ELR (cell line): ENCODE results near the gene HOXA9.
A peak's percentile ranks its signal among the peaks of the same experiment; 100 is the strongest.

ENCODE experiments used
- DNase-seq: peaks from one replicate; pipeline ENCODE4 v3.0.0-alpha.2; 2015; ENCODE audit warnings: low read depth

The HOXA9 gene

DNA sequence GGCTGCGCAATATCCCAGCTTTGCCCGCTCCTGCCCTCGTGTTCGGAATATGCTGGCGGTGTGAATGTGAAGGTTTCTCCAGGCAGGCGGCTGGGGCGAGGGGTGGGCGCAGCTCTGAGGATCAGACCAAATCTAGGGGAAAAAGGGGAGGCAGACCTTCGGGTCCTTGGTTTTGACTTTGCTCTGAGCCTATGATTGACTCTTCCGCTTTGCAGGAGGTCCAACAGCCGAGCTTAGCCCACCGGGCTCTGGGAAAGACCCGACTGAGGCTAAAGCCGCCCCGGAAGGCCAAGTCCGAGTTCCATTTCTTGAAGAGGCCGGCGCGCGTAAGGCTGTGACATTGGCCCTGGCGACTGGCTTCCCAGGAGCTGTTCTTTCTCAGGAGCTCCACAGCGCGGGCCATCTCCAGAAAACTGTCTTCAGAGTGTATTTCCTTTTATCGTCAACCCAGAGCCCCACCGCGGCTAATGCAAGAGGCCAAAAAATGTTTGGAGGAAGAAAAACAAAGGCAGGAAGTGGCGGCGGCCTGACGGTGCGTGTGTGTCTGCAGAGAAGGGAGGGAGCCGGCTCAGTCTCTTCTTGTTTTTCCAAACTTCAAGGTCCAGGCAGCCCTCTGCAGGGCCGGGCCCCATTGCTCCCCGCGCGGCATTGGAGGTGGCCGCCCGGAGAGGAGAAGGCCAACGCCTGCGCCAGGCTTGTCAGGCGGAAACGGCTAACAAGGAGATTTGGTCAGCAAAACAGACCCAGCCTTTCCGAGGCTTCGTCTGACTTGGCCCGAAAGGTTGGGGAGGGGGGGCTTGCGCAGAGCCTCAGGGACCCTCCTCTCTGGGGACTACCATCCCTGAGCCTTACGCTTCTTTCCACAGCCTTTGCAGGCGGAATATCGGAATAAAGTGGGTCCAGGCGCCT lies 23.3 kb upstream of the HOXA9 start:
- peak; percentile 73 for DNase-seq

DNA sequence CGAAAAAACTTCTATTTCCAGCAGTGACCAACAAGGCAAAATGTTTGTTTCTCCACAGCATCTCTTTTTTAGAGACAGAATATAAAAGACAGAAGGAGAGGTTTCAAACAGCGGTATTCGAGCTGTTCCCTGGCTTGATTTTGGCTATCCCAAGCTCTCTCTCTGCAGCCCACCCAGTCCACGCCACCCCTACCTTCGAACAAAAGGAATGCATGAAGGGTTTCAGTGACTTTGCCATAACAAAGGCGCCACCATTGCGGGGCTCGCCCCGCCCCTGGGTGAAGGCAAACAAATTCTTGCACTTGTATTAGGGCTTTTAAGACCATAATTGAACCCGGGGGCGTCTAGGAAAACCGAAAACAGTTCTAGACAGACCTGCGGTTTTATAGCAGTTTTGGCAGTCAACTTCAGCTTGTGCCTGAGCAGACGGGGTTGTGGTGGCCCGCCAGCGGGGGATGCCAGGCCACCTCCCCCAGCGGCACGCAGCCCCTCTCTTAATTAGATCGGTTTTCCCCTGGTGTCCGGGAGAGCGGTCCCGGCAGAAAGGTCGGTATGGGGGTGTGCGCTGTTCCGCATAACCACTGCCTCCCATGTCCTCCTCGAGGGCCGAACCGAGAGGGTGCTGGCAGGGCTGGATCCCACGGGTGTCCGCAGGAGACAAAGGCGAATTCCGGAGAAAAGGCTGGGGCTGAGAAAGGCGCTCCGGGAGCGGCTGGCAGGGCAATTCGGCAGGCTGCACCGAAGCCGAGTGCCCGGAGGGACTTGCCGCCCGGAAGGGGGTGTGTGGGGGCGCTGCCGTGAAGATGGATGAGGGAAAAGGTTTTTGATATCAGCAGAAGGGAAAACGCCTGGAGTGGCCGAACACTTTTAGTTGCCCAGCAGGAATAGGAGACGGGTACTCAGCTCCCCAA lies 22.4 kb upstream of the HOXA9 start:
- peak; percentile 59 for DNase-seq

DNA sequence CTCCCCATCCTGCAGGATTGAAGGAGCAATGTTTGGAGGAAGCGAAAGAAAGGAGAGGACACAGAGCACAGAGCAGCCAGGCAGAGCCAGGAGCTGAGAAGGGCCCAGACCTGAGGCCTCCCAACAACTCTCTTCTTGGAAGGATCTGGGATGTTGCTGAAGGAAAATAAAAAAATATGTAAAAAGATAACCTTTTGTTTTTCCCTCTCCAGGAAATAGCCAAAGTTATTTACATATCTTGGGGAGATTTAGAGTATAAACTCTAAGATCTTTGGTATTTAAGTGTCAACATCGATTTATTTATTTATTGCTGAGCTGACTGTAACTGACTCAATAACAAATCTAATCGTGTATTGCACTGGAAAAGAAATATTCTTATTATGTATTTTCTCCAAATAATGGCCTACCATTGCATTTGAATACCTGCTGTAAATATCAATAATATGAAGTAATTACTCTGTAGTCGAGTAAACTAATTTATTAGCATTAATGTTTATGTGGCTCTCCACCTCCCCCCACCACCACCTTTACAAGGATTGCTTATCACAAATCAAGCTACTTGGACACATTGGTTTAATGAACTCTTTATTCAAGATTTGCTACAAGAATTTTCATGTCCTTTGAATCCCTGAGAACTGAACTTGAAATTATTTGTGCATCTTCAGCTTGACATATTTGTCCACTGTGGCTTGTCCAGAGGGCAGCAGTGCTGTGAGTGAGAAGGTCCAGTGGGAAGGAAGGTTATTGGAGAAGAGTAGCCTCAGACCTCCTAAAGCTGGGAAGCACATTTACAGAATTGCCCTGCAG lies 21.5 kb upstream of the HOXA9 start:
- DNase-seq: peak; percentile 65

DNA sequence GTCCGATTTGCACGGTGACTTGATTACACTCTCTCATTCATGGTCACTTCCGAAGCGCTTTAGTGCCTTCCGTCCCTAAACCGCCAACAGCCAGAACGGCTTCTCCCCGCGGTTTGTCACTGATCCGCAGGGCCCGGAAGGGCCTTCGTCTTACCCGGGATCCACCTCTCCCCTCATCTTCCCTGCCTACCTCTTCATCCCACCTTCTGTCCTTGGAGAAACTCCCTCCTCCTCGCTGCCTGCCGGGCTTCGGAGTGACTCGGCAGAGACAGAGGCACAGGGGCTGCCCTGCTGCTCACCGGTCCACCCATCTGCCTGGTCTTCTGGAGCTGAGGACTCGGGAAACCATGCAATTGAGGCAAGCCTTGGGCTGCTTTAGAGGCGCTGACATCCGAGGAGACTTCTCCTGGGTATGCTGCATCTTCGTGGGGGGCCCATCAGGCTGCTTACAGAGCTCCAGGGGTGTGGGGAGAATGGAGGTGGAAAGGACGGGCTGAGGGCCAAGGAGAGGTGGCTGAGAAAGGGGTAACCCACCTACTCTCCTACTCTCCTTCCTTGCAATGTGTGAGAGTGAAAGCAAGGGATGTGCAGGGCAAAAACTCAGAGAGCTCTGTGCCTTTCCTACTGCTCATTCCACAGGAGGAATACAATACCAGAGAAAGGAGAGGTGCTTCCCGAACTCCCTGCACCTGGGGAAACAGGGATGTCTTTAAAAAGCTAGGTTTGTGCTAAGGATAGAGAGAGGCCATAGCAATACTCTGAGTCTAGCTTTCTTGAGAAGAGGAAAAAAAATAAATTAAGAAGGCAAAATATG lies 20.7 kb upstream of the HOXA9 start:
- DNase-seq: peak; percentile 70

DNA sequence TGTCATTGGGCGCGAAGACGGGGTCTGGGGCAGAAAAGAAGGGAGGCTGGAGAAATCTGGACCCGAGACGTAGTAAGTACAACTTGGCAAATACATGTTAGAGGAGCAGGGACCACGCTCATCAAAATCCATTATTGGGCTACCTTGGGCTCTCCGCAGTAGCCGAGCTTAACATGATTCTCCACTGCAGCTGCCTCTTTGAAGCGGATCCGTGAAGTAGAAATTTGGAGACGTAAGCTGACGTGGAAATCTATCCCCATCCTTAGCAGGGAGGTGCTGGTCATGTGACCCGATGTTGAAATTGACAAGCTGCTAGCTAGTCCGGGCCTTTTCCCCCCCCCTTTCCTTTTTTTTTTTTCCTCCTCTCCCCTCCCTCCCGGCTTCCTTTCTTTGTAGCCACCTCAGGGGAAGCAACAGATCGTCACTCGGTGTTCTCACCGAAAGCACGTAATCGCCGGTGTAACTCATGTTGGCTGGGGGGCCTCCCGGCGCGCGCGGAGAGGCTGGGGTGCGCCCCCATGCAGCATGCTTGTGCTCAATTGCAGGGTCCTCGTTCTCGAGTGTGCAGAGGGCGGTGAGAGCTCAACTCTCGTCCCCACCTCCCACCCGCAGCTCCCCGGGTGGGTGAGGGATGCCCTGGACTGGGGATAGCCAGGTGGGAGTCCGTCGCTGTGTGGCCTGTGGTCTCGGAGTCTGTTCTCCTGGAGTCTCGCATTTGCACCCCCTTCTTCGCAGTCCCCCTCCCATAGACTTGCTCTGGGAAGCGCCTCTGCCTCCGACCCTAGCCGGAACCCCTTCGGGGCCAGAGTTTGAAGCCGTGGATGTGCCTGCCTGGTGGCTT lies 19.9 kb upstream of the HOXA9 start, which contains the start of gene HOXA11:
TSS of gene HOXA11 (minus strand) at position 220 of the 841 bp plus-strand sequence. CDS start at position 132, 88 bp downstream.
- DNase-seq: peak; percentile 98

DNA sequence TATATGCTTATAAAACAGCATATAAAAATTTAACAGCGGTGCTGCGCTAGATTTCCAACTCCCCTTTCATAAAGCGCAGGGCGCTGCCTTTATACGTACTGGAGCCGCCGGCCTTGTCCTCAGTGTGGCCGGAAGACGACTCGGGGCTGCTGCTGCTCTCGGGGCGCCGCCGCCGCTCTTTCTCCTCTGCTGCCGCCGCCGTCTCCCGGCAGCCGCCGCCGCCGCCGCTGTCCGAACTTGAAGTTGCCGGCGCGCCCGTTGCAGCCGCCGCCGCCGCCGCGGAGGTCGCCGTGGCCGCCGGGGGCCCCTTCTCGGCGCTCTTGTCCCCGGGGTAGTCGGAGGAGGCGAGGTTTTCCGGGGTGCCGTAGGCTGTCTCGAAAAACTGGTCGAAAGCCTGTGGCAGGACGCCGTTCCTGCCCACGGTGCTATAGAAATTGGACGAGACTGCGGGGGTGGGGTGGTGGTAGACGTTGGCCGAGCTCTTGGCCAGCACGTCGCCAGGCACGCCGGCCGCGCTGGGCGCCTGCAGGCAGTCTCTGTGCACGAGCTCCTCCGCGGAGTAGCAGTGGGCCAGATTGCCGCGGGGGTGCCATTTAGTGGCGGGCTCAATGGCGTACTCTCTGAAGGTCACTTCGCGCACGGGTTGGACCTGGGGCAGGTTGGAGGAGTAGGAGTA lies 19.1 kb upstream of the HOXA9 start:
- peak; percentile 76 for DNase-seq

DNA sequence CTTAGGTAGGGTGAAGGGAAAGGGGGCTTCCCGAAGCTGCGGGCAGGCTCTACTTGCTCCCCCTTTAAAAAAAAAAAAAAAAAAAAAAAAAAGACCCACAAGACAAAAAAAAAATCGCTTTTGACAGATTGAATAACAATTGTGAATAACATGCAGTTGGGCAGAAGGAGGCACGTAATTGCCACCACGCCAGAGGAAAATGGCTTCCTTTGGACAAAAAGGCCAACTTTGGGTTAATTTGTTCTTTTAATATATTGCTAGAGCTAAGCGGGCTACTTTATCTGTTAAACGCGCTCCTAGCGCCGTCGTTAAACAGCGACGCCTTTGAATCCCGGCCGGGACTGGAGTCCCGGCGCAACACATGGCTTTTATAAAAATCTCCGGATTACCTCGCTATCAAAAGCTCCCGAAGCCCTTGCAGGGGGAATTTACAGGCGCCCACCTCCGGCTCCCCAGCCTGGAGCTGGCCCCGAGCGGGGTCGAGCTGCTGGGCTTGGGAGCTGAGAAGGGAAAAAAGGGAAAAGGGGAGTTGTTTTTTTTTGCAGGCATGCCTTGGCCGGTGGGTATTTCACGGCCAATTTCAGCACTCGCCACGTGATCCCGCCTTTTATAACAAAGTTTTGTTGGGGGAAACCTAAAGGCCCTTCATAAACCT lies 18.5 kb upstream of the HOXA9 start:
- peak; percentile 71 for DNase-seq

DNA sequence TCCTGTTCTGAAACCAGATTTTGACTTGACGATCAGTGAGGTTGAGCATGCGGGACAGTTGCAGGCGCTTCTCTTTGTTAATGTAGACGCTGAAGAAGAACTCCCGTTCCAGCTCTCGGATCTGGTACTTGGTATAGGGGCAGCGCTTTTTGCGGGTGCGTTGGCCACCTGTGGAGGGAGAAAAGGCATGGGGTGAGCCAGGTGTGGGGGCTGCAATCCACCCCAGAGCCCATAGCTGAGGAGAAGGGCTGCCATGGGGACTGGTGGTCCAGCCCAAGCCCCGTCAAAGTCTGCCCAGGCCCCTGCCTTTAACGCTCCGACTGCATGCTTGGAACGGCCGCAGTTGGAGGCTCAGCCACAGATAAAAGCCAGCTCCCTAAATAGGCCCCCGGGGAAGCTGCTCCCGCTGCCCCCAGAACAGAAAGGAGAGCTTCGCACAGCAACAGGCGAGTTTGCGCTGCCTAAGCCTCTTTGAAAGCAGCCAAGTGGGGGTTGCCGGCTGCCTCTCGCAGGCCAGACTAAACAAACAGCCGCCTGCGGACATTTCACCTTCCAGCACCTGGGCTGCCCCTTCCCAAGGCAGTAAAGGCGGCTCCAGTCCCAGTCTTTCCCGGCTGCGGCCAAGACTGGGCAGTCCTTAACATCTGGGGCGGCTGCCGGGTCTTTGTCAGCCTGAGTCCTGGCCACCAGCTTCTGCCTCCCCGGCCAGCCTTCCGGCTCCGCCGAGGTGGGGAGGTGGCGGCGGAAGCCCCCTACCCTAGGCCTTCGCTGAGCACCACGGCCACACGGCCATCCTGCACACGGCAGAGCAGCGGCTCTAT lies 17.7 kb upstream of the HOXA9 start:
- DNase-seq: peak; percentile 66

DNA sequence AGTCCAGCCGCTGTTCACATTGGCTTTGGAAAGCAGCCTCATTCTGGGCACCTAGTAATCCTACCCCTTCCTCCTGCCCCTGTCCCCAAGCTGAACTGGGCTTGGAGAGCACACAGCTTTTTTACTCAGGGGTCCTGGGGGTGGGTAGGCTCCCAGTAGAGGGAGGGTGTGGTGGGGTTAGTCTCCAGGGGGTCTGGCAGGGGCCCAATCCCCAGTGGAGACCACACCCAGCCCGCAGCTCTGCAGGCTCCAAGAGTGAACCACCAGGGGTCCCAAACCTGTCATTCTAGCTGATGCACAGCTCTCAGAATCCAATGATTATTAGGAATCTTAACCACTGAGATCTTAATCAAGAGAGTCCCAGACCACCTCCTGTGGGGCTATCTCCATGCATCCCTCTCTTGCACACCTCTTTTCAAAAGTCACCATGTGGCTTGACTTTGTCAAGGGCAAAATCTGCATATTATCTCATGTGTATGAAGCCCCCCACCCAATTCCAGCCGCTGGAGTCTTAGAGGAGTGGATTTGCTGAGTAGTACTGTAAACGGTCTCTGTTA lies 17.0 kb upstream of the HOXA9 start:
- DNase-seq: peak; percentile 52

DNA sequence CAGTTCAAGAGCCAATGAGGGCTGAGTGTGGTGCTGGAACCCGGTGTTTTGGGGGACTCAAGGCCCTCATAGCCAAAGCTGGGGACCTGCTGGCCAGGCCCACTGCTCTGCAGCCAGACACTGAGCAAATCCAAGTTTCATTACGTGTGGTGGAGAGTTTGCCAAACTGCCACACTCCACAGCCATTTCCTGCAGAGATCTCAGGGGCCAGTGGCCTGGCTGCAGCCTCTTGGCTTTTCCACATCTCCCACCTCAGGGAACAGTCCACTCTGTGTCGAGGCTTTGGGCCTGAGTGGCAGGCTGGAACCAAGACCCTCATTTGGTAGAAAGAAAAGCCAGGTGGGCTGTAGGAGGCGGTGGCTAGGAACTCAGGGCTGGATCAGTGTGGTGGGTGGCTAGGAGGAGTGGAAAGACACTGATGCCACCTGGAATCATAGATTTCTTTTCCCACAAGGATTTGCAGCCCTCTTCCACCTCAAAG lies 16.5 kb upstream of the HOXA9 start:
- peak; percentile 53 for DNase-seq

DNA sequence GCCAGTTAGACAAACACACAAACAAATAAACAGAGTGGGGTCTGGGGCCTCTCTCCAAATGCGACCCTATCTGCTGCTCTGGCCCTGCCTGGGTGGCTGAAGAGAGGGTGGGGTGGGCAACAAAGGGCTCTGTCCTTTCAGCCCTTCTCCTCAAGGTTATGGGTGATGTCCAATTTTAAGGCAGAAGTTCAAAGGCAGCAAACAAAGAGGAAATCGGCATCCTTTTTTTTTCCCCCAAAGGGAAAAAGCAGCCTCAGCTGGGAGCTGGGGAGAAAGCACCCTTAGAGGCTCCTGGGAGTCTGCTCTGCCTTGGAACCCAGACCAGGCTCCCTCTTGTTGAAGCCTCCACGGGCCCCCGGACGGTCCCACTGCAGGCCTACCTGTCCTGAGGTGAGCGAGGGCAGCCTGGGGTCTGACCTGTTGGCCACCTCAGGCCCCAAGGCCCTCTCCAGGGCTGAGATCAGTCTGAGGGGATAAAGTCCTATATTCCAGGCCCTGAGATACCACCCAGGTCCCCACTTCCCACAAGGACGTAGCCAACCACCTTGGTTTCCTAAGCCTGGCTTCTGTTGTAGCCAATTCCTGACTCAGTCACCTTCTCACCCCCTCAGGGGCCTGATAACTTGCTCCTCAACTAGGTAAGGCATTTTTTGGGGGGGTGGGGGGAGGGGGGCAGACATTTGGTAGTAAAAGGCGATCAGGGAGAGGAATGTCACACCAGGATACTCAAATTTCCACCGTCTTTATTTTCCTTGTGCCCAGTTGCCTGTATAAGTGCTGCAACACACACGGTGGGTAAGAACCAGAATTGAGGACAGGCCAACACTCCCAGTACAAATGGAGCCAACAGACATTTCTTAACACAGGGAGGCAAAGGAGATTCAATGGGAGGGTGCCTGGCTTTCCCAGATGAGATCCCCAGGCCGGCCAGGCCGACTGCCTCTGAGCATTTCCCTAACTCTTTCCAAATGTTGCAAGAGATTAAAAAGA lies 15.4 kb upstream of the HOXA9 start:
- peak; percentile 56 for DNase-seq

DNA sequence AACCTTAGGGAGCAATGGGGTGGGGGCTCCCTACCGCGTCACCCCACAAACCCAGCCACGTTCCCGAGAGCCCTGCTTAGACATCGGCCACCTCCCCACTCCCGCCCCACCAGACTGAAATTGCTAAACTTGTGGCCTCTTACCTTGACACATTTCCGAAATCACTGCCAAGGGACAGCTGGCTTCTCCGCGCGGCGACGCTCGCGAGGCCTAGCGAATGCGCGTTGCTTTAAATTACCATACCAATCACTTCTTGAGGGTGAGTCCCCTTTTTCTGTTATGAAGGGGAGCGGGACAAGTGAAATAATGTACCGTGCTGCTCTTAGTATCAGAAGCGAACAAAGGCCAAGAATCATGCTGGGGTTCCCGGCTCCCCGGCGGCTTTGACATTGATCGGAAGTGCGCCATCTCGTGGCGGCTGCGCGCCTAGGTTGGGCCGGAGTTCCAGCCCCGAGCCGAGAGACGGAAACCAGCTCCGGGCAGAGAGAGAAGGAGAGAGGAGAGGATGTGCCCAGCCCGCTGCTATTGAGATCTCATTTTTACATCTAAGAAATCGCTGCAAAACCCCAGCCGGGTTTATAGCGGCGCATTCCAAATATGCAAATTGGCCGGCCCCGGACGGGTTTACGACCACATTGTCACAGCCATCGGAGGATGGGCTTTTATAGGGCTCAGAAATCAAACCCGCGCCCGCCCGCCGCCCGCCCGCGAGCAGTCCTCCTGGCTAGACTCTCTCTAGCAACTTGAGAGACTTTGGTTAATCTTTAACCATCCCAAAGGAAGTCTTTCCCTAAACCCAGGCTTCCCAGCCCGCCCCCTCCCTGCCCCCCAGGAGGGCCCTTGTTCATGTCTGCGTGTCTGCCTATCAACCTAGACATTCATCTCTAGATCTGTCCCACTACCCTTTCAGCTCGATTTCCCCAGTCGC lies 14.4 kb upstream of the HOXA9 start:
- peak; percentile 94 for DNase-seq

DNA sequence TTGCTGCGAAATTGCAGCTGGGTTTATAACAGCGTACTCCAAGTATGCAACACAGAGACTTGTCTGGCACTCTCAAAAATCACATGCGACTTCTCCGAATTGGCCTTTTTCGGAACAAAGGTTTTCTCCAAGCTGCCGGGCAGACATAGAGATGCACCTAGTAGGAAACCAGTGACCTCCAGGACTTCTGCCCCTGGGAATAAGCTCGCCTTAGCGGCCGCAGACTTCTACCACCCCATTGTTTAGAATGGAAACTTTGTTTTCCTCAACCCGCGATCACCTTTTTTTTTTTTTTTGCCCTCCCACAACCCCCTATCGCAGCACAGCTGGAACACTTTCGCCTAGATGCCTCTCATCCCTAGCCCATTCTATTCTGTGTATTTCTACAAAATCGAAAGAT lies 13.7 kb upstream of the HOXA9 start:
- DNase-seq: peak; percentile 58

DNA sequence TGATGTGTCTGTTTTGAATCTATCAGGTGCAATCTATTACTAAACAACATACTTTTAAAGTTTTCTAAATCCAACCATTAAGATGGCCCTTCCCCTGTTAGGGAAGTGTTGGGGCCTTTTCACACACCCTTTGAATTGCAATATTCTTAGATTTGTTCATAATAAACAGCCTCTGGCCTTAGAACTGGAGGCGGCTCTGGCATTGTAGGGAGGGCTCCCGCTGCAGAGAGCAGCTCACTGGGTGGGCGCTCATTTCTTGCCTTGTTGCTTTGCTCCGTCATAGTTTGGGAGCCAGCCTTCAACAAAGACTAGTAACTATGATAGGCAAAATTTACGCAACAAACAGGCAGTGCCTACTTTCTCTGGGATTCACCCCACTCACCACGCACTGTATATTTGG lies 13.0 kb upstream of the HOXA9 start:
- DNase-seq: peak; percentile 90

DNA sequence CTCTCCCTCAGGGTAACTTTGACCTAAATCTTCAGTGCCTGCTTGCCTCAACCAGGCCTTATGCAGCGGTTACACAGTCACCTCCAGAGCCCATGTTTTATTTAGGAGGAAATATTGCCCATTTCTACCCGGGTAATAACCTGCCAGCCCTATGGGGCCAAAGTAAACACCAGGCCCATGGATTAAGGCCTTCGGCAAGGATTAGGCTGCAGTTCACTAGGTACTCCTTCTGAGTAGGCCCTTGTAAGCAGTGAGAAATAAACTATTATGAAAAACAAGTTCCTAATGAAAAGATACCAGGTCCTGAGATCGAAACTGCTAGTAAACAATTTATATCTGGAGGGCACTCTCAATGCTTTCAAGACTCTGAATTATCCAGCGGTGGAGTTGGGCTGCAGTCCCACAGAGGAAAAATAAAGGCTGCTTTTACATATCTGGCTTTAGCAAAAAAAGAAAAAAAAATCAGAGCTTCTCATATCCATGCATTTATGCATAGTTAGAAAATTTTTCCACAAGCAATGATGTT lies 12.5 kb upstream of the HOXA9 start:
- peak; percentile 58 for DNase-seq
